LNCaP clone FGC (cell line): Measurements from ENCODE around the gene TARP.

Experiments
- DNase-seq: peaks from one replicate; pipeline ENCODE4 v3.0.0-alpha.2; 2011; ENCODE audit warnings: low read depth
- H3K4me3 ChIP-seq: 2 replicates; pipeline ENCODE4 v1.5.1; 2011; ENCODE audit warnings: mild to moderate bottlenecking, low read depth, low read length, control low read depth
- TF ChIP-seq, protein P1 (sequence below): IDR thresholded peaks from 2 replicates; pipeline ENCODE4 v1.5.1; 2012; ENCODE audit warnings: mild to moderate bottlenecking; ENCODE audit not compliant: control insufficient read depth, insufficient read depth; ENCODE audit errors: extremely low read depth

TARP gene

DNA sequence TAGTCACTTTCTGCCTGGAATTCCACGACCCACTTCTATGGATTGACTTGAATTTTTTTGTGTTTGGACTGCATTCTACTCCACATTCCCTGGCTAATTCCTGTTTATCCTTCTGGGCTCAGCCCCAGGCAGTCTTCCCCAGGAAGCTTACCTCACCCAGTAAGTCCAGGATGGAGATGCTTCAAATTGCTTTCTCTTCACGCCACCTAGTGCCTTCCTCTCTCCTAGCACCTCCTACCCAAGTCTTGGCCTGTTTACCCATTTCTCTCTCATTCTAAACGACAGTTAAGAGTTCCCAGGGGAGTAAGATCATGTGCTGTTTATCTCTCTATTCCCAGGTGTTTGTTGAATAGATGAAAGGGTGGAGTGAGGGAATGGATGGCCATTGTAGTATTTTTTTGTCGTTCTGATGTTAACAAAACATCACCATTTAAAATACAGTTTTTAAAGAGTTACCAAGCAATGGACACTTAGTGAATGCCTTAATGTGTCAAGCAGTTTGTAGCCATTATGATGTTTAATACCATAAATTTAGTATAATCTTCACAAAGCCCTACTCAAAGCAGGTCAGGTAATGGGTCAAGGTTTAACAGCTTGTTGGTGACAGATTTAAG is 45.5 kb upstream of the TARP start:
- DNase-seq: peak; percentile 83
- TF ChIP-seq, protein P1, sequence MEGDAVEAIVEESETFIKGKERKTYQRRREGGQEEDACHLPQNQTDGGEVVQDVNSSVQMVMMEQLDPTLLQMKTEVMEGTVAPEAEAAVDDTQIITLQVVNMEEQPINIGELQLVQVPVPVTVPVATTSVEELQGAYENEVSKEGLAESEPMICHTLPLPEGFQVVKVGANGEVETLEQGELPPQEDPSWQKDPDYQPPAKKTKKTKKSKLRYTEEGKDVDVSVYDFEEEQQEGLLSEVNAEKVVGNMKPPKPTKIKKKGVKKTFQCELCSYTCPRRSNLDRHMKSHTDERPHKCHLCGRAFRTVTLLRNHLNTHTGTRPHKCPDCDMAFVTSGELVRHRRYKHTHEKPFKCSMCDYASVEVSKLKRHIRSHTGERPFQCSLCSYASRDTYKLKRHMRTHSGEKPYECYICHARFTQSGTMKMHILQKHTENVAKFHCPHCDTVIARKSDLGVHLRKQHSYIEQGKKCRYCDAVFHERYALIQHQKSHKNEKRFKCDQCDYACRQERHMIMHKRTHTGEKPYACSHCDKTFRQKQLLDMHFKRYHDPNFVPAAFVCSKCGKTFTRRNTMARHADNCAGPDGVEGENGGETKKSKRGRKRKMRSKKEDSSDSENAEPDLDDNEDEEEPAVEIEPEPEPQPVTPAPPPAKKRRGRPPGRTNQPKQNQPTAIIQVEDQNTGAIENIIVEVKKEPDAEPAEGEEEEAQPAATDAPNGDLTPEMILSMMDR: peak; percentile 97
- no peak overlapping the region for H3K4me3 ChIP-seq

DNA sequence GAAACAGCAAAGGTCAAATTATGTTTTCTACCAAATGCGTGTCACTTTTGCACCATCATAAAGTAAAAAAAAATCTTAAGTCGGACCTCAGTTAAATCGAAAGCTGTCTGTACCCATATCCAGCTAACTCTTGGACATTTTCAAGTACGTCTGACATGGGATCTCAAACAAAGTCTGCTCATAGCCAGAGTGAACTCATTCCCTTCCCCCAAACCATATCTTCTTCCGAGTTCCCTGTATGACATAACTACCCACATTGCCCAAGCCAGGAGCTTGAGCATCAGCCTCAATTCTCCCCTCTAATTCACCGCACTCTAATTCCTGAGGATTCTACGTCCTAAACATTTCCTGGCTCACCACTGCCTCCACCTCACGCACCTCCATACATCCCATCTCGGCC is 44.8 kb upstream of the TARP start:
- no peak for DNase-seq
- TF ChIP-seq, protein P1: no peak
- no peak overlapping the region for H3K4me3 ChIP-seq

DNA sequence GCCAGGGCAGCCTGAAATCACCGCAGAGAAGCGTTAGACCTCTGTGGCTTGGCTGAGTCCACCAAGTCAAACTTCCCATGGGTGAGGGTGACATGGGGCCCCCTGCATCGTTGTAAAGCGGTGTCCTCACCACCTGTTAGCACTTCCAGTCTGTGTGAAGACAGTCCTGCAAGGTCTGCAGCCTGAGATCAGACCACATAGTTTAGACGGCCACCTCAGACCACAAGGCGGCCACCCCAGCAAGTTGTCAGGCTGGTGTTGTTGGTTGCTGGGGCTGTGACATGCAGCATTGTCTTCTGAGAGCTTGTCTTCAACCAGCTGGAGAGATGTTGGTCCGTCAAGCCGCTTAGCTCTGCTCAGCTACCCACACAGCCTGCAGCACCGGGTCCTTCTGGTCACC is 44.1 kb upstream of the TARP start:
- DNase-seq: no peak
- TF ChIP-seq, protein P1: no peak

GRCh38 chr7:38316733-38317360 is 43.4 kb upstream of the TARP start:
- H3K4me3 ChIP-seq: no peak overlapping the region

More for the DNA sequence above, 44.1 kb upstream of the TARP start:
- no peak overlapping the region for H3K4me3 ChIP-seq

GRCh38 chr7:38315410-38315809 is 42.0 kb upstream of the TARP start:
- H3K4me3 ChIP-seq: no peak overlapping the region
- no peak for DNase-seq
- TF ChIP-seq, protein P1: no peak

More at GRCh38 chr7:38316733-38317360, 43.4 kb upstream of the TARP start:
- TF ChIP-seq, protein P1: no peak
- no peak for DNase-seq

- H3K4me3 ChIP-seq: no peak overlapping the region
- TF ChIP-seq, protein P1: no peak
- no peak for DNase-seq
These were observed 39.4 kb upstream of the TARP start for GRCh38 chr7:38312821-38313220.
